ENCODE results near the gene ALG12.

The ALG12 gene

GRCh38 chr22:49855251-49855911 is 62.9 kb downstream of the ALG12 start:
- TF ChIP-seq FOXP2 (optimal IDR thresholded peaks at IDR 0.05; ENCODE audit: borderline replicate concordance, extremely low read depth, extremely low read length, insufficient read depth) (no peak), REST (IDR thresholded peaks at IDR 0.05; ENCODE audit: insufficient read depth in 1 of 2, low read depth in 2 of 2, low read length in 2 of 2) (no peak), TAF1 (IDR thresholded peaks at IDR 0.05; ENCODE audit: borderline replicate concordance, insufficient read depth, low read length) (no peak), POLR2AphosphoS5 (IDR thresholded peaks at IDR 0.05; ENCODE audit: low read depth, low read length) (no peak), SIN3A (IDR thresholded peaks at IDR 0.05; ENCODE audit: borderline replicate concordance, insufficient read depth, low read length) (no peak)

- no peak for TF ChIP-seq POLR2AphosphoS5 (IDR thresholded peaks at IDR 0.05; ENCODE audit: low read depth, low read length)
- no peak for TF ChIP-seq TAF1 (IDR thresholded peaks at IDR 0.05; ENCODE audit: borderline replicate concordance, insufficient read depth, low read length)
- 0 out of 2 replicates have a peak, but pooled peaks have one; percentile 16 for TF ChIP-seq SIN3A (IDR thresholded peaks at IDR 0.05; ENCODE audit: borderline replicate concordance, insufficient read depth, low read length)
- TF ChIP-seq REST (IDR thresholded peaks at IDR 0.05; ENCODE audit: insufficient read depth in 1 of 2, low read depth in 2 of 2, low read length in 2 of 2) = no peak
Observed at GRCh38 chr22:49853981-49854831, 64.0 kb downstream of the ALG12 start.

DNA sequence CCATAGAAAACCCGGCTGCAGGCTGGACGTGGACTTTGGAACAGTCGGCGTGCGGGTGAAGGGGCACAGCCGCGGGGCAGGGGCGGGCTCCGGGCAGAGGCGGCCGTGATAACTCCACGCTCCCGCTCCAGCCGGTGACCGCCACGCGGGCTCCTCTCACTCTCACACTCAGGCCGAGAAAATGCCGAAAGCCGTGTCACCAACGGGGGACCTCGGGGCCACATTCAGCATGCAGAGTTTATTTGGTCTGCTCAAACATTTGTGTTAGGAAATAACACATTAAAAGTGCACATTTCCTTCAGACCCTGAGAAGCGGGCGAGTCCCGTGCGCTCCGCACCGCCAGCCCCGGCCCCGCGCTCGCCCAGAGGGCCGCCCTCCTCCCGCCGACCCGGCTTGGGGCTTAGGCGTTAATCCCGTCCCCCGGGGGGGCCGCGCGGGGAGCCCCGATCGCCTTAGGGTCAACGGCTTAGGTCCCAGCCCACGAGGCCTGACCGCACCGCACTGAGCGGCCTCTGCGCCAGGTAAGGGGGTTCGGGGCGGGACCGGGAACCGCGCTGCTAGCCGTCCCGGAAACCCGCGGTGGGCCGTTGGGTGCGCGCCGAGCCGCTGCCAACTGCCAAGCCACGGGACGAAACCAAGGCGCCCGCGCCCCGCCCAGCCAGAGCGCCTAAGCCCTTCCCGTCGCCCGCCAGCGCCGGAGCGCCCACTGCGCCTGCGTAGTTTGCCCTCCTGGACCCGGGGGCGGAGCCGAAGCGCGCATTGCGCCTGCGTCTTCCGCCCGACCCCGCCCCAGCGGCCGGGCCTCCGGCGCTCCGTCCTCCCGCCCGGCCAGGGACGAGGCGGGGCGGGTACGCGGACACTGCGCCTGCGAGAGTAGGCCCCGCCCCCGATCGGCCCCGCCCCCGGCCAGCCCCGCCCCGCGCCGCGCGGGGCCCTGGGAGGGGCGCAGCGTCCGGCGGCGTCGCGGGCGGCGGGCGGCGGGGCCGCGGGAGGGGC is 65.0 kb downstream of the ALG12 start, which contains the start of gene ZBED4:
ZBED4 (plus strand) TSS at position 947 of the 997 bp plus-strand sequence. CDS start 29,819 bp downstream, outside the sequence.
- TF ChIP-seq REST (IDR thresholded peaks at IDR 0.05; ENCODE audit: insufficient read depth in 1 of 2, low read depth in 2 of 2, low read length in 2 of 2) = no peak
- no peak for TF ChIP-seq SIN3A (IDR thresholded peaks at IDR 0.05; ENCODE audit: borderline replicate concordance, insufficient read depth, low read length)
- TF ChIP-seq TAF1 (IDR thresholded peaks at IDR 0.05; ENCODE audit: borderline replicate concordance, insufficient read depth, low read length) = no peak
- TF ChIP-seq FOXP2 (optimal IDR thresholded peaks at IDR 0.05; ENCODE audit: borderline replicate concordance, extremely low read depth, extremely low read length, insufficient read depth) = peak; percentile 31
- peak; percentile 69 for TF ChIP-seq POLR2AphosphoS5 (IDR thresholded peaks at IDR 0.05; ENCODE audit: low read depth, low read length)

DNA sequence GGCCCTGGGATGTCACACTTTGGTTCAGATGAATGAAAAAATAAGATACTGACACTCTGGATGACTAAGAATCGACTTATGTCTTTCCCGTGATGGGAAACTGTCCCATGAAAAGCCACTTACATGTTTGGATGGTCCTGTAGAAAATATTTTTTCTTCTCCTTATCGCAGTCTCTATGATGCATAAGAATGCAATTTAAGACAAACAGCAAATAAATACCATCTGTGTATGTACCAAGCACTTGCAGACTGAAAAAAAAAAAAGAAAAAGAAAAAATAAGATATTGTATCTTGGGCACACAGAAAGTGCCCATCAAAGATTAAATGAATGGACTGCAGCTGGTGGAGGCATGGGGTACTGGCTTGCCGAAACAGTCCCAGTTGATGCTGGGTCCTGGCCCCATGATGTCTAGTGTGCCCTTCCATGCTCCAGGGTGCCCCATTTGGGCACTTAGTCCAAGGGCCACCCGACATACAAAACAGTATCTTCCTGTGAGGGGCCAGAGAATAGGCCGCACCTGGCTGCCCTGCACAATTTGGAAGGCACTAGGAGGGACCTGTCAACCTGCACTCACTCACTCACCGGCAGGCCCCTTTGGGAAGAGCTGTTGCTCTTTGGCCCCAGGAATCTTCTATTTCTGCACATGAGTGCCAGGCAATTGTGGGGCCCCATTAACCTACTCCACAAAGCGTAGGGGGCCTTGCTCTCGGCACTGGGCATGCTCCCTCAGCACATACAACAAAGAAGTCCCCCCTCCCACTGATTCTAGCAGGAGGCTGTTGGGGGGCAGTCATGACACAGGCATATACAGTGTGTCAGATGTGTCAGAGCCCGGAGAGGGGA is 67.1 kb downstream of the ALG12 start:
- no peak for TF ChIP-seq POLR2AphosphoS5 (IDR thresholded peaks at IDR 0.05; ENCODE audit: low read depth, low read length)
- no peak for TF ChIP-seq REST (IDR thresholded peaks at IDR 0.05; ENCODE audit: insufficient read depth in 1 of 2, low read depth in 2 of 2, low read length in 2 of 2)
- TF ChIP-seq FOXP2 (optimal IDR thresholded peaks at IDR 0.05; ENCODE audit: borderline replicate concordance, extremely low read depth, extremely low read length, insufficient read depth) = no peak
- TF ChIP-seq TAF1 (IDR thresholded peaks at IDR 0.05; ENCODE audit: borderline replicate concordance, insufficient read depth, low read length) = no peak
- no peak for TF ChIP-seq SIN3A (IDR thresholded peaks at IDR 0.05; ENCODE audit: borderline replicate concordance, insufficient read depth, low read length)

Data from PFSK-1 (cell line).